HCT116 (cell line): ENCODE results near the gene CXCL5. TPM values are rescaled to one million over a fixed set of nuclear protein-coding genes. Genes with fewer than 3 reads are reported as not detected.
"Not testable (repeated sequence)": the region's sequence is repeated elsewhere in the genome, so short reads cannot be mapped to it uniquely, and the experiment has no call there.

Experiments used
- ATAC-seq: fragments of 200-7000 bp; cut with Tn5 transposase; 2 replicates; pipeline ENCODE4 v1.9.1; 2020; ENCODE audit warnings: mild to moderate bottlenecking, moderate library complexity
- BruUV-seq: library from RNA; stranded (reverse); fragments of 400-500 nt; replicated peaks from 2 replicates; lab custom pipeline; 2021; lab: Mats Ljungman, UMichigan
- CTCF ChIA-PET: fragments of 300-600 bp; sonication (Branson Sonifier 250); formaldehyde crosslinking; loops from one replicate; lab custom pipeline; 2021; ENCODE audit warnings: antibody characterized with exemption; lab: Charles Lee
- POLR2A ChIA-PET: fragments of 300-600, 350-600 bp; sonication (Branson Sonifier 250); formaldehyde crosslinking; loops from one replicate; lab custom pipeline; 2021; ENCODE audit warnings: antibody characterized with exemption; lab: Charles Lee
- RAD21 ChIA-PET, 2 experiments: fragments of 300-600 bp; sonication (Branson Sonifier 250); formaldehyde crosslinking; loops; one replicate each; lab custom pipeline; 2023; ENCODE audit warnings: low total read pairs in 2 of 2; ENCODE audit not compliant: uncharacterized antibody in 2 of 2, unreplicated experiment in 2 of 2, low non-redundant PET in 1 of 2; lab: Charles Lee
- DNase-seq: peaks from one replicate; pipeline ENCODE4 v3.0.0-alpha.2; 2010; ENCODE audit warnings: low read depth, low spot score
- H2AFZ ChIP-seq: fragments of 200-600 bp; shearing (Covaris generic), sonication (generic); 2 replicates; pipeline ENCODE4 v1.6.1; 2017; ENCODE audit warnings: low read depth, mixed run types, mixed read lengths, antibody characterized with exemption, low read length; ENCODE audit not compliant: poor library complexity, severe bottlenecking
- H3K27ac ChIP-seq: 2 replicates; pipeline ENCODE4 v1.5.1; 2012; ENCODE audit warnings: low read depth, low read length
- H3K27me3 ChIP-seq: fragments of 200-600 bp; sonication (generic); 2 replicates; pipeline ENCODE4 v1.6.1; 2016; ENCODE audit warnings: mixed run types, low read length, mixed read lengths; ENCODE audit not compliant: insufficient read depth
- H3K36me3 ChIP-seq, 2 experiments: fragments of 200-500 bp in 1 of 2; fragments of 200-600 bp in 1 of 2; sonication (Bioruptor generic) in 1 of 2; sonication (generic) in 1 of 2; 2 replicates each; pipeline versions ENCODE4 v1.5.1 to v1.6.1; 2014 to 2016; ENCODE audit warnings: low read length in 2 of 2, inconsistent platforms in 1 of 2, mixed read lengths in 1 of 2, mixed run types in 1 of 2; ENCODE audit not compliant: insufficient read depth in 2 of 2, control insufficient read depth in 1 of 2
- H3K4me1 ChIP-seq, 2 experiments: fragments of 200-600 bp in 1 of 2; sonication (generic) in 1 of 2; 2 replicates each; pipeline versions ENCODE4 v1.5.1 to v1.6.1; 2012 to 2017; ENCODE audit warnings: low read length in 2 of 2, inconsistent platforms in 1 of 2, mild to moderate bottlenecking in 1 of 2, mixed read lengths in 1 of 2, mixed run types in 1 of 2, moderate library complexity in 1 of 2; ENCODE audit not compliant: insufficient read depth in 2 of 2, control insufficient read depth in 1 of 2
- H3K4me2 ChIP-seq: fragments of 200-600 bp; sonication (generic); 2 replicates; pipeline ENCODE4 v1.6.1; 2017; ENCODE audit warnings: mixed run types, low read length, mixed read lengths
- H3K4me3 ChIP-seq, 2 experiments: fragments of 200-600 bp in 1 of 2; sonication (generic) in 1 of 2; replicated peaks in 1 of 2; 2 replicates each; pipeline ENCODE4 v1.5.1; 2011 to 2016; ENCODE audit warnings: low read length in 2 of 2, control low read depth in 1 of 2, low read depth in 1 of 2, mild to moderate bottlenecking in 1 of 2, mixed read lengths in 1 of 2, mixed run types in 1 of 2
- H3K79me2 ChIP-seq: fragments of 200-600 bp; sonication (generic); 2 replicates; pipeline ENCODE4 v1.6.1; 2017; ENCODE audit warnings: mild to moderate bottlenecking, mixed run types, low read length, moderate library complexity, mixed read lengths; ENCODE audit not compliant: insufficient read depth
- H3K9ac ChIP-seq: fragments of 200-600 bp; sonication (generic); 2 replicates; pipeline ENCODE4 v1.6.1; 2016; ENCODE audit warnings: low read length, mixed read lengths
- H3K9me2 ChIP-seq: fragments of 200-600 bp; sonication (generic), shearing (Covaris generic); 2 replicates; pipeline ENCODE4 v1.6.1; 2017; ENCODE audit warnings: mixed run types, mild to moderate bottlenecking, moderate library complexity; ENCODE audit not compliant: insufficient read depth
- H3K9me3 ChIP-seq, 2 experiments: fragments of 200-500 bp in 1 of 2; fragments of 200-600 bp in 1 of 2; sonication (Bioruptor generic) in 1 of 2; sonication (generic) in 1 of 2; 2 replicates each; pipeline ENCODE4 v1.6.1; 2014 to 2017; ENCODE audit warnings: low read length in 2 of 2, mixed read lengths in 2 of 2, inconsistent platforms in 1 of 2, low read depth in 1 of 2, mild to moderate bottlenecking in 1 of 2, mixed run types in 1 of 2, moderate library complexity in 1 of 2; ENCODE audit not compliant: control insufficient read depth in 1 of 2, insufficient read depth in 1 of 2
- H4K20me1 ChIP-seq: fragments of 200-600 bp; sonication (generic), shearing (Covaris generic); 2 replicates; pipeline ENCODE4 v1.6.1; 2017; ENCODE audit warnings: mixed run types, mild to moderate bottlenecking, moderate library complexity; ENCODE audit not compliant: insufficient read depth
- CEBPB ChIP-seq: IDR thresholded peaks from 2 replicates; pipeline ENCODE4 v1.6.1; 2012; ENCODE audit warnings: low read depth
- CTCF ChIP-seq, 3 experiments: fragments of 200-600 bp in 1 of 3; sonication (generic) in 1 of 3; IDR thresholded peaks in 2 of 3; conservative IDR thresholded peaks in 1 of 3; 2 replicates each; pipeline ENCODE4 v1.5.1; 2012 to 2017; ENCODE audit warnings: low read depth in 2 of 3, low read length in 2 of 3, antibody characterized with exemption in 1 of 3, borderline replicate concordance in 1 of 3, control low read depth in 1 of 3, mild to moderate bottlenecking in 1 of 3, mixed read lengths in 1 of 3, mixed run types in 1 of 3, moderate library complexity in 1 of 3; ENCODE audit not compliant: insufficient read depth in 1 of 3
- EGR1 ChIP-seq: IDR thresholded peaks from 2 replicates; pipeline ENCODE4 v1.6.1; 2012; ENCODE audit warnings: low read depth
- EZH2phosphoT487 ChIP-seq: fragments of 200-600 bp; IDR thresholded peaks from 2 replicates; pipeline ENCODE4 v1.6.1; 2018; ENCODE audit warnings: antibody characterized with exemption, borderline replicate concordance
- FOSL1 ChIP-seq: IDR thresholded peaks from 2 replicates; pipeline ENCODE4 v1.6.1; 2012; ENCODE audit warnings: low read depth
- POLR2AphosphoS5 ChIP-seq: IDR thresholded peaks from 2 replicates; pipeline ENCODE4 v1.6.1; 2011; ENCODE audit warnings: mild to moderate bottlenecking, low read depth, low read length, moderate library complexity
- RAD21 ChIP-seq: IDR thresholded peaks from 2 replicates; pipeline ENCODE4 v1.6.1; 2012; ENCODE audit warnings: low read depth, mild to moderate bottlenecking
- REST ChIP-seq: IDR thresholded peaks from 2 replicates; pipeline ENCODE4 v1.6.1; 2012; ENCODE audit warnings: low read depth
- TCF7L2 ChIP-seq: IDR thresholded peaks from 2 replicates; pipeline ENCODE4 v1.7.0; 2011; ENCODE audit warnings: borderline replicate concordance, inconsistent platforms; ENCODE audit not compliant: insufficient read depth, insufficient read length; ENCODE audit errors: extremely low read depth
- YY1 ChIP-seq: IDR thresholded peaks from 2 replicates; pipeline ENCODE4 v1.6.1; 2011; ENCODE audit warnings: low read length, low read depth, moderate library complexity, mild to moderate bottlenecking; ENCODE audit not compliant: insufficient replicate concordance; ENCODE audit errors: extremely low read depth
- ZFX ChIP-seq: fragments of 450-650 bp; IDR thresholded peaks from 2 replicates; pipeline ENCODE4 v1.6.1; 2017
- intact Hi-C: fragments of 100-400 bp; cut with micrococcal nuclease; formaldehyde crosslinking; loops from 2 replicates; pipeline ENCODE4 v1.10.0; 2022
- total RNA-seq: library from RNA; stranded (reverse); gene quantifications from one replicate; pipeline ENCODE4 v1.2.1, GENCODE V29; 2021; ENCODE audit not compliant: unreplicated experiment

The CXCL5 gene
- total RNA-seq, 1 experiment from 2014 or later, result not detected

- CTCF ChIA-PET, result no interaction called here
- H3K79me2 ChIP-seq, result no peaks in the 10 kb centered on the region
- no peak overlapping the region for H3K4me3 ChIP-seq
- no TSS peak for BruUV-seq
- no peak overlapping the region for H3K4me2 ChIP-seq
- no peaks in the 10 kb centered on the region for H3K4me1 ChIP-seq
- no peaks in the 10 kb centered on the region for H3K36me3 ChIP-seq
- no peaks in the 10 kb centered on the region for H3K9me3 ChIP-seq
- no peak overlapping the region for H3K9ac ChIP-seq
- POLR2A ChIA-PET, result no interaction called here
- no peak overlapping the region for H3K27ac ChIP-seq
- no peak overlapping the region for H2AFZ ChIP-seq
- H4K20me1 ChIP-seq, result no peaks in the 10 kb centered on the region
- TF ChIP-seq YY1 (no peak), EZH2phosphoT487 (no peak), CTCF (IDR thresholded peaks at IDR 0.05 in 2 of 3, conservative IDR thresholded peaks at IDR 0.05 in 1 of 3; ENCODE audit: borderline replicate concordance in 1 of 3, insufficient read depth in 1 of 3, low read depth in 2 of 3, low read length in 2 of 3) (no peak), ZFX (no peak), REST (no peak), FOSL1 (no peak), EGR1 (no peak), CEBPB (no peak), TCF7L2 (no peak), POLR2AphosphoS5 (no peak), RAD21 (no peak)
- DNase-seq (no peak), ATAC-seq (no peak)
- RAD21 ChIA-PET, result no interaction called here
- no peaks in the 10 kb centered on the region for H3K9me2 ChIP-seq
- intact Hi-C loops, result no loop called here
- no peaks in the 10 kb centered on the region for H3K27me3 ChIP-seq
These were observed 13.5 kb downstream of the CXCL5 start for GRCh38 chr4:73984736-73985527.

GRCh38 chr4:73981175-73981574, 17.3 kb downstream of the CXCL5 start:
- H2AFZ ChIP-seq, H3K27ac ChIP-seq, CTCF ChIA-PET: not testable (repeated sequence)

More at GRCh38 chr4:73981175-73981574, 17.3 kb downstream of the CXCL5 start:
- H3K9ac ChIP-seq, POLR2A ChIA-PET, H3K4me2 ChIP-seq, intact Hi-C loops, H3K9me2 ChIP-seq, H3K4me1 ChIP-seq, ATAC-seq, H3K27me3 ChIP-seq, H3K36me3 ChIP-seq, DNase-seq, H3K79me2 ChIP-seq, H4K20me1 ChIP-seq, H3K4me3 ChIP-seq, RAD21 ChIA-PET, BruUV-seq, H3K9me3 ChIP-seq: not testable (repeated sequence)
